ENCODE data around the gene DDX23. TPM values are rescaled to one million over a fixed set of nuclear protein-coding genes. Genes with fewer than 3 reads are reported as not detected.
A peak's percentile ranks its signal among the peaks of the same experiment; 100 is the strongest.

Gene DDX23
- total RNA-seq, 2 donors from 2014 or later = 98.5 to 108 TPM

GRCh38 chr12:48788854-48789775, 62.8 kb downstream of the DDX23 start, which contains the start of gene ADCY6:
TSS of gene ADCY6 (minus strand) at chr12:48789089. CDS start at chr12:48783434, 5,655 bp downstream.
- H3K4me1 ChIP-seq (ENCODE audit: control insufficient read depth, insufficient read depth, low read length) = no peaks in the 10 kb centered on the region
- peak within 1 kb of the TSS; percentile 85 for H3K4me3 ChIP-seq (ENCODE audit: low read length)
- no peaks in the 10 kb centered on the region for H3K9me3 ChIP-seq (ENCODE audit: control insufficient read depth, low read length)
- Mint-ChIP-seq H3K9me3 (no peaks in the 10 kb centered on the region), H3K4me3 (peak within 1 kb of the TSS; percentile 83), H3K4me1 (peaks cover 19% of the 10 kb centered on the region), H3K27ac (peak within 1 kb of the TSS; percentile 92), H3K36me3 (ENCODE audit: low read depth) (no peaks in the 10 kb centered on the region), H3K27me3 (ENCODE audit: insufficient read depth) (peaks cover 17% of the 10 kb centered on the region)
- 0% methylated on average over 13 to 86 of the region's 86 CpGs for WGBS, 2 experiments (ENCODE audit: insufficient coverage in 1 of 2, insufficient read length in 1 of 2)
- peak; percentile 96 for DNase-seq
- H3K27me3 ChIP-seq (ENCODE audit: control insufficient read depth, insufficient read depth, low read length, poor library complexity, severe bottlenecking) = no peaks in the 10 kb centered on the region
- H3K36me3 ChIP-seq (ENCODE audit: control insufficient read depth, insufficient read depth, low read length) = no peaks in the 10 kb centered on the region
- no peak for TF ChIP-seq CTCF (conservative IDR thresholded peaks at IDR 0.05)
- peak within 1 kb of the TSS; percentile 60 for H3K9ac ChIP-seq (ENCODE audit: extremely low read depth, low read length, poor library complexity, severe bottlenecking)
- peak within 1 kb of the TSS; percentile 38 for H3K27ac ChIP-seq (ENCODE audit: low read depth, low read length)

GRCh38 chr12:48788524-48788853, 63.5 kb downstream of the DDX23 start:
- DNase-seq = peak; percentile 66
- 0 to 1% methylated on average over 4 to 24 of the region's 25 CpGs for WGBS, 2 experiments (ENCODE audit: insufficient coverage in 1 of 2, insufficient read length in 1 of 2)
- H3K27ac ChIP-seq (ENCODE audit: low read depth, low read length) = no peak overlapping the region

More at GRCh38 chr12:48788524-48788853, 63.5 kb downstream of the DDX23 start:
- peaks cover under 1% of the 10 kb centered on the region for H3K36me3 Mint-ChIP-seq (ENCODE audit: low read depth)
- H3K4me3 Mint-ChIP-seq = peak overlapping the region; percentile 83
- peak overlapping the region; percentile 92 for H3K27ac Mint-ChIP-seq
- Histone ChIP-seq H3K9ac (ENCODE audit: extremely low read depth, low read length, poor library complexity, severe bottlenecking) (peak overlapping the region; percentile 55), H3K4me1 (ENCODE audit: control insufficient read depth, insufficient read depth, low read length) (no peaks in the 10 kb centered on the region), H3K36me3 (ENCODE audit: control insufficient read depth, insufficient read depth, low read length) (no peaks in the 10 kb centered on the region), H3K27me3 (ENCODE audit: control insufficient read depth, insufficient read depth, low read length, poor library complexity, severe bottlenecking) (no peaks in the 10 kb centered on the region), H3K4me3 (ENCODE audit: low read length) (peak overlapping the region; percentile 85), H3K9me3 (ENCODE audit: control insufficient read depth, low read length) (no peaks in the 10 kb centered on the region)
- TF ChIP-seq CTCF (conservative IDR thresholded peaks at IDR 0.05) = no peak
- H3K4me1 Mint-ChIP-seq = peaks cover 19% of the 10 kb centered on the region
- peaks cover 16% of the 10 kb centered on the region for H3K27me3 Mint-ChIP-seq (ENCODE audit: insufficient read depth)
- no peaks in the 10 kb centered on the region for H3K9me3 Mint-ChIP-seq

All from endodermal cell (in vitro differentiated cells).